RWPE2 (cell line): ENCODE measurements around the gene POMGNT2.

Experiments
- ATAC-seq: fragments of 200-7000 bp; cut with Tn5 transposase; 3 replicates; pipeline ENCODE4 v1.9.1; 2021; ENCODE audit warnings: low read depth
- DNase-seq: peaks from one replicate; pipeline ENCODE4 v3.0.0-alpha.2; 2020; ENCODE audit warnings: low spot score
- H3K27ac ChIP-seq: fragments of 450-650 bp; 2 replicates; pipeline ENCODE4 v1.5.1; 2017; ENCODE audit warnings: mild to moderate bottlenecking; ENCODE audit not compliant: poor library complexity, severe bottlenecking
- H3K27me3 ChIP-seq: fragments of 250-450 bp; sonication (Bioruptor Pico); 2 replicates; pipeline ENCODE4 v1.5.1; 2021; ENCODE audit warnings: mild to moderate bottlenecking, moderate library complexity; ENCODE audit not compliant: insufficient read depth, poor library complexity, severe bottlenecking
- H3K36me3 ChIP-seq: fragments of 250-450 bp; sonication (Bioruptor Pico); 2 replicates; pipeline ENCODE4 v1.5.1; 2020; ENCODE audit warnings: low read depth, mild to moderate bottlenecking, moderate library complexity
- H3K4me1 ChIP-seq: fragments of 250-450 bp; sonication (Bioruptor Pico); 2 replicates; pipeline ENCODE4 v1.5.1; 2021; ENCODE audit warnings: mild to moderate bottlenecking, moderate library complexity; ENCODE audit not compliant: insufficient read depth, poor library complexity, severe bottlenecking
- H3K4me3 ChIP-seq: fragments of 250-450 bp; sonication (Bioruptor Pico); 2 replicates; pipeline ENCODE4 v1.5.1; 2021; ENCODE audit warnings: mild to moderate bottlenecking, moderate library complexity; ENCODE audit not compliant: severe bottlenecking
- H3K9me3 ChIP-seq: fragments of 250-450 bp; sonication (Bioruptor Pico); 2 replicates; pipeline ENCODE4 v1.5.1; 2021; ENCODE audit warnings: mild to moderate bottlenecking, moderate library complexity; ENCODE audit not compliant: severe bottlenecking
- TF ChIP-seq, protein P1 (sequence below): fragments of 450-650 bp; IDR thresholded peaks from one replicate; pipeline ENCODE4 v1.5.1; 2017; ENCODE audit warnings: mild to moderate bottlenecking, moderate library complexity; ENCODE audit not compliant: poor library complexity, severe bottlenecking

Gene POMGNT2

DNA sequence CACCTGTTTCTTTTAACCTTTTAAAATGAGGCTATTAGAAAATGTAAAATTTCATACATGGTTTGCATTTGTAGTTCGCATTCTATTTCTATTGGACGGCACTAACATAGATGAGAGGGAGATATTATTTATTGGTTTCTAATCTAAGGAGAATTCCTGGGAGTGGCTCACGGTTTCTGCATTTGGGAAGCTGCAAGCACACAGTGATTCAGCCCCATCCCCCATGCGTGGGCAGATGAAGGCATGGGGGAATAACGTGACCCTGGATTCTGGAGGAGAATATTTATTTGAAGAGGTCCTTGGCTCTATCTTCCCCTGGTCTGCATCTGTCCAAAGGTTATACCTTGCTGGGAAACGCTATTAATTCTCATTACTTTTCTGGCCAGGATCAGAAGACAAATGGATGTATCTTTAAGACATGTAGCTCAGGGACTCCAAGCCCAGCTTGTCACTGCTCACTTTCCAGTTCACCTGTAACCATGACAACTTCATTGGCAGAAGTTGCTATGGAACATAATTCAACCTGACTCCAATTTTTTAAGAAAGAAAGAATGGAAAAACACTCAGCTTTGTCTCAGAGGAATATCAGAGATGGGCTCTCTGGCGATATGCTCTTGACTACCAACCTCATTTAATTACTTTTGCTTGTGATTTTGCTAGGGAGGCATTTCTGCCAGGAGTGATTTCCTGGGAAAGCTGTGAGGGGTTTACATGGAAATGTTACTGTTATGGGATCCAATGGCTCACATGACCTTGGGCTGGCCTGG lies 27.2 kb upstream of the POMGNT2 start:
- Histone ChIP-seq H3K27ac (no peak overlapping the region), H3K27me3 (no peaks in the 10 kb centered on the region), H3K9me3 (no peaks in the 10 kb centered on the region), H3K4me3 (no peak overlapping the region), H3K4me1 (no peaks in the 10 kb centered on the region), H3K36me3 (no peaks in the 10 kb centered on the region)
- DNase-seq (no peak), ATAC-seq (no peak)
- TF ChIP-seq, protein P1, sequence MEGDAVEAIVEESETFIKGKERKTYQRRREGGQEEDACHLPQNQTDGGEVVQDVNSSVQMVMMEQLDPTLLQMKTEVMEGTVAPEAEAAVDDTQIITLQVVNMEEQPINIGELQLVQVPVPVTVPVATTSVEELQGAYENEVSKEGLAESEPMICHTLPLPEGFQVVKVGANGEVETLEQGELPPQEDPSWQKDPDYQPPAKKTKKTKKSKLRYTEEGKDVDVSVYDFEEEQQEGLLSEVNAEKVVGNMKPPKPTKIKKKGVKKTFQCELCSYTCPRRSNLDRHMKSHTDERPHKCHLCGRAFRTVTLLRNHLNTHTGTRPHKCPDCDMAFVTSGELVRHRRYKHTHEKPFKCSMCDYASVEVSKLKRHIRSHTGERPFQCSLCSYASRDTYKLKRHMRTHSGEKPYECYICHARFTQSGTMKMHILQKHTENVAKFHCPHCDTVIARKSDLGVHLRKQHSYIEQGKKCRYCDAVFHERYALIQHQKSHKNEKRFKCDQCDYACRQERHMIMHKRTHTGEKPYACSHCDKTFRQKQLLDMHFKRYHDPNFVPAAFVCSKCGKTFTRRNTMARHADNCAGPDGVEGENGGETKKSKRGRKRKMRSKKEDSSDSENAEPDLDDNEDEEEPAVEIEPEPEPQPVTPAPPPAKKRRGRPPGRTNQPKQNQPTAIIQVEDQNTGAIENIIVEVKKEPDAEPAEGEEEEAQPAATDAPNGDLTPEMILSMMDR = no peak

DNA sequence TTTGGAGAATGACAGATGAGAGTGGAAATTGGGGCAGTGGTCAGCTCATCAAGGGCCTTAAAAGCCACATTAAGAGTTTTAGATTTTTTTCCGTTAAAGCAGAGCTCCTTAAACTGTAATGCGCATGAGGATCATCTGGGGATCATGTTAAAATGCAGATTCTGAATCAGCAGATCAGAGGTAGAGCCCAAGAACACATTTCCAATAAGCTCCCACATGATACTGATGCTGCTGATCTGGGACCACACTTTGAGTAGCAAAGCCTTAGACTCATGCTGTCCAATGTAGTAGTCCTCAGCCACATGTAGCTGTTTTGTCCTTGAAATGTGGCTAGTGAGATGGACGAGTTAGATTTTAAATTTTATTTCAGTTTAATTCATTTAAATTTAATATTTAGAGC lies 26.3 kb upstream of the POMGNT2 start:
- H3K36me3 ChIP-seq = no peaks in the 10 kb centered on the region
- H3K9me3 ChIP-seq = no peaks in the 10 kb centered on the region
- H3K27me3 ChIP-seq = no peaks in the 10 kb centered on the region
- no peak for DNase-seq
- H3K27ac ChIP-seq = no peak overlapping the region
- no peak overlapping the region for H3K4me3 ChIP-seq
- H3K4me1 ChIP-seq = no peaks in the 10 kb centered on the region
- TF ChIP-seq, protein P1 = no peak
- no peak for ATAC-seq

DNA sequence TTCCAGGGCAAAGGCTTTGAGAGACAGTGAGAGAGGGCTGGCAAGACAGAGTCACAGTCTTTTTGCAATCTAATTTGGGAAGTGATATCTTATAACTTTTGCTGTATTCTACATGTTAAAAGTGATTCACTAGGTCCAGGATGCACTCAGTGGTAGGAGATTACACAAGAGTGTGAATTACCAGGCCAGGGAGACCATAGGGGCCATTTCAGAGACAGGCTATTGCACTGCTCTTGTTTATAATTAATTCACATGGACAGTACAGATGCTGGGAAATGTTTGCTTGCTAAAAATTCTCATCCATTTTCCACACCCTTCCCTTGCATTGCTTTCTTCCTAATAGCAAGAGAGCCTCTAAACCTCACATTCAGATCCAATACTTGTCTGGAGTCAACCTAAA lies 22.6 kb upstream of the POMGNT2 start:
- ATAC-seq (no peak), DNase-seq (no peak)
- no peaks in the 10 kb centered on the region for H3K4me1 ChIP-seq
- H3K27me3 ChIP-seq = no peaks in the 10 kb centered on the region
- no peak overlapping the region for H3K4me3 ChIP-seq
- no peaks in the 10 kb centered on the region for H3K9me3 ChIP-seq
- H3K27ac ChIP-seq = no peak overlapping the region
- TF ChIP-seq, protein P1 = no peak
- no peaks in the 10 kb centered on the region for H3K36me3 ChIP-seq

DNA sequence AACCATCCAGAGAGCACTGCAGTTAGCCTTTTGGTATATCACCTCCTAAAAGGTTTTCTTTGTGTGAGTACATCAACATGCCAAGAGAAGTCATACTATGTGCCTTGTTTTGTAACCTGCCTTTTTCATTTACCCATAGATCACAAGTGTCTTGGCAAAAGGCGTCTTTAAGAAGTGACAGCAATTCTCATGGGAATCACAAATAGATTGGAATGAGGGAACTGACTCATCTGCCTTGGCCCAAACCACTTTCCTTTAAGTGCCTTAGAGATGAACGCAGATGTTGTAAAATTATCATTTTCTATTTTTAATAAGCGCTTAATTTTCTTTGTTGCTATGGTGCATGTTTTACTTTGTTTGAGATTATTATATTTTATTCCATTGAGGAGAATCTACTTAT lies 20.7 kb upstream of the POMGNT2 start:
- H3K36me3 ChIP-seq = no peaks in the 10 kb centered on the region
- H3K27ac ChIP-seq = no peak overlapping the region
- no peak overlapping the region for H3K4me3 ChIP-seq
- DNase-seq (no peak), ATAC-seq (no peak)
- no peaks in the 10 kb centered on the region for H3K27me3 ChIP-seq
- H3K9me3 ChIP-seq = no peaks in the 10 kb centered on the region
- TF ChIP-seq, protein P1 = no peak
- no peaks in the 10 kb centered on the region for H3K4me1 ChIP-seq

DNA sequence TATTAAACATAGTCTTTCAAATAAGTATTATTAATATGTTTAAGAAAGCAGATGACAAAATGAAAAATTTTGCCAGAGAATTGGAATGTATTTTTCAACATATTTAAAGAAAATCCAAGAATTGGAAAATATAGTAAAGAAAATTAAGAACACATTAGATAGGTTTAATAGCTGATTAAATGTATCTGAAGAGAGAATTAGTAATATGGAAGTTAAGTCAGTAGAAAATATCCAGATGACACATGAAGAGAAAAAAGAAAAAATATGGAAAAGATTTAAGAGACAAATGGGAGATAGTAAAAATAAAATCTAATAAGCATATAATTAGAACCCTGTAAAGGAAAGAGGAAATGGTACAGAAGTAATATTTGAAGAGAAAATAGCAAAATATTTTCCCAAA lies 18.0 kb upstream of the POMGNT2 start:
- ATAC-seq = no peak
- Histone ChIP-seq H3K4me1 (no peaks in the 10 kb centered on the region), H3K9me3 (no peaks in the 10 kb centered on the region), H3K4me3 (no peak overlapping the region), H3K36me3 (no peaks in the 10 kb centered on the region), H3K27me3 (no peaks in the 10 kb centered on the region), H3K27ac (no peak overlapping the region)
- TF ChIP-seq, protein P1 = no peak
- DNase-seq = no peak
